Activated CD8-positive, alpha-beta T cell treated with anti-CD3 and anti-CD28 coated beads, Interleukin-2, amount 10 ng/mL, durations not matched to agents 7 days and 5 days (primary cell): ENCODE results near the gene TUBG1. TPM values are rescaled to one million over a fixed set of nuclear protein-coding genes. Genes with fewer than 3 reads are reported as not detected.
"Not testable (repeated sequence)": the region's sequence is repeated elsewhere in the genome, so short reads cannot be mapped to it uniquely, and the experiment has no call there.

ENCODE experiments used
- ATAC-seq: fragments of 150-1000 bp; cut with Tn5 transposase; one replicate; pipeline ENCODE4 v1.10.0; 2021; ENCODE audit warnings: moderate library complexity
- CTCF ChIA-PET: fragments of 350-600 bp; sonication (Branson Sonifier 250); formaldehyde crosslinking; loops from one replicate; lab custom pipeline; 2021; ENCODE audit warnings: antibody characterized with exemption; lab: Charles Lee
- POLR2A ChIA-PET: fragments of 350-600 bp; sonication (Branson Sonifier 250); formaldehyde crosslinking; loops from one replicate; lab custom pipeline; 2021; ENCODE audit warnings: antibody characterized with exemption; lab: Charles Lee
- DNase-seq: peaks from one replicate; pipeline ENCODE4 v3.0.0-alpha.2; 2020
- H3K27ac Mint-ChIP-seq: one replicate; pipeline ENCODE4 v1.8.0; 2021; ENCODE audit warnings: mild to moderate bottlenecking, mixed read lengths
- H3K27me3 Mint-ChIP-seq: one replicate; pipeline ENCODE4 v1.8.0; 2021; ENCODE audit warnings: low read depth, mixed read lengths
- H3K36me3 Mint-ChIP-seq: one replicate; pipeline ENCODE4 v1.8.0; 2021; ENCODE audit warnings: low read depth, mixed read lengths
- H3K4me1 Mint-ChIP-seq: one replicate; pipeline ENCODE4 v1.8.0; 2021; ENCODE audit warnings: low read depth, mixed read lengths
- H3K4me3 Mint-ChIP-seq: one replicate; pipeline ENCODE4 v1.8.0; 2021; ENCODE audit warnings: mild to moderate bottlenecking, mixed read lengths
- H3K9me3 Mint-ChIP-seq: one replicate; pipeline ENCODE4 v1.8.0; 2022; ENCODE audit warnings: mixed read lengths; ENCODE audit not compliant: insufficient read depth
- total RNA-seq, 2 experiments: library from RNA; stranded (reverse); gene quantifications; one replicate each; pipeline ENCODE4 v1.2.3, GENCODE V29; 2021

The TUBG1 gene
- total RNA-seq, 2 experiments from 2014 or later, result 82.3 to 83.4 TPM

DNA sequence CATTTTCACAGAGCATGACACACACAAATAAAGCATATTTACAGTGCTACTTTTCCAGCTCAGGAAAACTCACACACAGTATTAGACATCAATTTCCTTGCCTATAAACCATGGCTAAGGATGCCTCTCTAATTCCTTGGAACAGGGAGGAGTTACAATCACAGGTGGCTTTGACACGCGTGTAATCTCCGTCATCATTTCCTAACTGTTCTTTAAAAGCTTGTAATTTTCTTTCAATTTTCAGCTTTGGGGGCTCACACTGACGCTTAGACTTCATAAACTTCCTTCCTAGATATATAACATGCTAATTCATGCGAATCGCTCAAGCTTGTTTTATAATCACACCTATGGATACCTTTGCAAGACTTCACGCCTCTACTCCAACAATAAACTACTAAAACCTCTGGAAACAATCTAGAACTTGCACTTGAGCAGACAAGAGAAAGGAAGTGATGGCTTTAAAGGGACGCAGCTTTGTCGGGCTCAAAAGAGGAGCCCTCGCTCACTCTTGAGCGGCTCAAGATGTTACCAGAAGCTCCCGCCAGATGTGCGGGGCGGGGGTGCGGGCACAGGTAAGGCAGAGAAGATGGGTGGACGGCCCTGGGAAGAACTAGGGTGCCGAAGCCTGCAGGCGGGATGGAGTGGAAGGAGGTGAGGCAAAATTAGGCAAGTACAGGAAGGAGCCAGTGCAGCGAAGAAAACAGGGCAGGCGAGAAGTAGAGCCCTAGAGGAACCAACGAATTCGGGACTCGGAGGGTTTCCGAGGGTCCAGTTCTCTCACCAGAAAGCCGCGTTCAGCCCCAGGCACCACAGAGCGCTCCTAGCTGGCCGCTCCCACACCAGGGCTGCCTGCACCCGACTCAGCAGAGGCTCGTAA, 940 bp upstream of the TUBG1 start:
- Mint-ChIP-seq H3K9me3 (no peaks in the 10 kb centered on the region), H3K36me3 (peaks cover 31% of the 10 kb centered on the region), H3K4me1 (peaks cover 46% of the 10 kb centered on the region), H3K27ac (peak overlapping the region; percentile 97), H3K4me3 (peak overlapping the region; percentile 100), H3K27me3 (no peaks in the 10 kb centered on the region)
- peak; percentile 76 for ATAC-seq
- ChIA-PET POLR2A (interaction anchor here (0.6 to 2.6 kb wide), 16 partner anchors 10 to 320 kb away, joined by 3 to 17 read pairs (median 4); partner anchors contain the start of genes PSMC3IP and VPS25), CTCF (interaction anchor here (0.9 to 4.4 kb wide), 16 partner anchors 10 to 389 kb away, joined by 3 to 72 read pairs (median 5); partner anchors contain the start of genes BECN1, CCR10, PSMC3IP and RPL27)
- peak; percentile 44 for DNase-seq

DNA sequence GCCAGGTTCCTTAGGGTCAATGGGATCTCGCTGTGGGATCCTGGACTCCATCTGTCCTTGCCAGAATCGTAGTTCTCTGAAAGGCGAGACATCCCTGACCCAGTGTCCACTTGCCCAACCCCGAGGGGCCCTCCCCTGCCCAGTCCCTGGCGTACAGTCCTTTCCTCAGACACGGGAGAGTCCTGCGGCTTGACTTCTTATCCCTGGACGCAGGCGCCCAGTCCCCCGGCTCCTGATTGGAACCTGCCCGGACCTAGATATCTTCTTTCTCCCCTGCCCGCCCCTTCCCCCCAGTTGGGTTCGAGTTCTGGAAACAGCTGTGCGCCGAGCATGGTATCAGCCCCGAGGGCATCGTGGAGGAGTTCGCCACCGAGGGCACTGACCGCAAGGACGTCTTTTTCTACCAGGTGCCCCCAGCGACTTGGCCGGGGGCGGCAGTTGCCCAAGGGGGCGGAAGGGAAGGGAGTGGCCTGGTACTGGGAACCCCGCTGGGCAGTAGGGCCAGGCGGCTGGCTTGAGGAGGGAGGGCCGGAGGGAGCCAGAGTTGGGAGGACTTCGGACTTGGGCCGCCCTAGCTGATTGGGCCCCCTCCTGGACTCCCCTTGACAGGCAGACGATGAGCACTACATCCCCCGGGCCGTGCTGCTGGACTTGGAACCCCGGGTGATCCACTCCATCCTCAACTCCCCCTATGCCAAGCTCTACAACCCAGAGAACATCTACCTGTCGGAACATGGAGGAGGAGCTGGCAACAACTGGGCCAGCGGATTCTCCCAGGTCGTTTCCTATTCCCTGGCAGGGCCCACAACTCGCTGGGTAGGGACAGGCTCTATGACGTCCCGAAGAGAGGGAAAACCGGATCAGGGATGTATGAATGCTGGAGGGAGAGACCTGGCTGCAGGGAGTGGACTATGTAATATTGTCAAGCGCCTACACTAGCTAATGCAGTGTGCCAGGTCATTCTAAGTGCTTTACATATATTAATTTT, 625 bp downstream of the TUBG1 start:
- ATAC-seq, result peak; percentile 1
- Mint-ChIP-seq H3K27ac (peak overlapping the region; percentile 97), H3K36me3 (peaks cover 37% of the 10 kb centered on the region), H3K4me1 (peaks cover 35% of the 10 kb centered on the region), H3K4me3 (peak overlapping the region; percentile 100)
- not testable (repeated sequence) for DNase-seq, H3K9me3 Mint-ChIP-seq, H3K27me3 Mint-ChIP-seq
- POLR2A ChIA-PET, result interaction anchor here (0.7 to 2.6 kb wide), 10 partner anchors 9 to 693 kb away, joined by 3 to 17 read pairs (median 4); partner anchors contain the start of genes PSMC3IP and VPS25
- CTCF ChIA-PET, result interaction anchor here (0.6 to 4.4 kb wide), 12 partner anchors 9 to 214 kb away, joined by 3 to 72 read pairs (median 6); partner anchors contain the start of genes BECN1, CCR10, PLEKHH3 and PSMC3IP

DNA sequence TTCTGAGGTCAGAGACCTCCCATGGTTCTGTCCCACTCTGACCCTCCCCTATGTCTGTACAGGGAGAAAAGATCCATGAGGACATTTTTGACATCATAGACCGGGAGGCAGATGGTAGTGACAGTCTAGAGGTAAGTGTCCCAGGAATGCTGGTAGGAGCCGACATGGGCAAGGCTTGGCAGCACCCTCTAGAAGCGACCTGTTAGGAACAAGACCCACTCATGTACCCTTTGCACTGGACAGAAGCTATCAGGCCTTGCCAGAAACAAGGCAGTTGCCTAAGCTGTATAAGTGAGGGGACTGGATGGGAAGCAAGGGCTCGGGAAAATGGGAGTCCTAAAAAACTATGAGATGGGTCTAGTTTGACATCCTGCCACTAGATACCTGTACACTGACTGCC, 2.5 kb downstream of the TUBG1 start:
- H3K27me3 Mint-ChIP-seq, result no peaks in the 10 kb centered on the region
- ChIA-PET POLR2A (no interaction called here), CTCF (no interaction called here)
- peaks cover 20% of the 10 kb centered on the region for H3K4me1 Mint-ChIP-seq
- no peaks in the 10 kb centered on the region for H3K9me3 Mint-ChIP-seq
- H3K4me3 Mint-ChIP-seq, result no peak overlapping the region
- DNase-seq (no peak), ATAC-seq (no peak)
- peaks cover 40% of the 10 kb centered on the region for H3K36me3 Mint-ChIP-seq
- no peak overlapping the region for H3K27ac Mint-ChIP-seq

DNA sequence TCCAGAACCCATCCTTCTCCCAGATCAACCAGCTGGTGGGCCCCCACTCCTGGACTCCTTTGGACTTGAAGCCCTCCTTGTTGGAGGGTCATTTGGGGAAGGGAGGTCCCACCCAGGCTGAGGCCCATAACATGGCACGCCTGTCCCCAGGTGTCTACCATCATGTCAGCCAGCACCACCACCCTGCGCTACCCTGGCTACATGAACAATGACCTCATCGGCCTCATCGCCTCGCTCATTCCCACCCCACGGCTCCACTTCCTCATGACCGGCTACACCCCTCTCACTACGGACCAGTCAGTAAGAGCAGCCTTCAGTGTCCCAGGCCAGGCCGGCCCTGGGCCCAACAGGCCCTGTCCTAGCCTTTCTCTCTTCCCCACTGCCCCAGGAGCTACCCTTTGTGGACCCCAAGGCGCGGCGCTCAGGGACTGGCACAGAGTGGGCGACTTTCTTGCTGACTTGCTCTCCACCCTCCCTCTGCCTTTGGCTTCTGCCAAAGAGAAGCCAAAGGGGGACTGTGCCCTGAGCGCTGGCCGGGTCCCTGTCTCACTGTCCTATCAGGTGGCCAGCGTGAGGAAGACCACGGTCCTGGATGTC, 4.3 kb downstream of the TUBG1 start:
- Mint-ChIP-seq H3K9me3 (no peaks in the 10 kb centered on the region), H3K27me3 (no peaks in the 10 kb centered on the region), H3K27ac (no peak overlapping the region), H3K36me3 (peaks cover 36% of the 10 kb centered on the region), H3K4me3 (no peak overlapping the region), H3K4me1 (peaks cover 16% of the 10 kb centered on the region)
- ATAC-seq (no peak), DNase-seq (no peak)
- ChIA-PET CTCF (no interaction called here), POLR2A (interaction anchor here (0.7 kb wide), 1 partner anchor 816 kb away, joined by 3 read pairs; no protein-coding TSS in a partner anchor)

DNA sequence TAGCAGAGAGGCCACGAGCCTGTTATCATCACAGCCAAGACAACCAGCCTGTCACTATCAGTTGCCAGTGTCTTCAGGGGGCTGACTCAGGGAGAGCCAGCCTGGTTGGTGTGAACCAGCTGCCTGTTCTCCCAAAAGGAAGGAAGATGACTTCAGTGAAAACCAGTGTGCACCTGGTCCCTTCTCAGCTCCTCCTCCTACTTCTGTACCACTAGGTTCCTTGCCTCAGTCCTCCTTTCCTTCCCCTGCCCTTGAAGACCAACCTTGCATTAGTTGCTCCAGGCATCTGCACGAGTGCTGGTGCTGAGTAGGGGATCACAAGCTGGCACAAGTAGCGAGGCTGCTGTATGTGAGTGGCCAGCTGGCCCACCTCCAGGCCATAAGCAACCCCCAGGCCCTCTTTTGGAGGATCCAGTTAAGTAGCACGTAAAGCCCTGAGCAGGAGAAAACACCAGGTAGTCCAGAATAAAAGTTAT, 8.5 kb downstream of the TUBG1 start:
- H3K36me3 Mint-ChIP-seq, result peaks cover 24% of the 10 kb centered on the region
- H3K27ac Mint-ChIP-seq, result no peak overlapping the region
- DNase-seq, result no peak
- no peak overlapping the region for H3K4me3 Mint-ChIP-seq
- H3K9me3 Mint-ChIP-seq, result no peaks in the 10 kb centered on the region
- POLR2A ChIA-PET, result interaction anchor here (0.6 to 3.2 kb wide), 2 partner anchors 9 to 259 kb away, joined by 3 to 14 read pairs; partner anchors contain the start of genes RETREG3 and TUBG1
- CTCF ChIA-PET, result interaction anchor here (0.8 to 3.3 kb wide), 5 partner anchors 9 to 206 kb away, joined by 3 to 12 read pairs (median 7); partner anchors contain the start of genes BECN1, PSMC3IP, RETREG3 and TUBG1
- peaks cover 2% of the 10 kb centered on the region for H3K27me3 Mint-ChIP-seq
- H3K4me1 Mint-ChIP-seq, result peaks cover 15% of the 10 kb centered on the region
- ATAC-seq, result no peak

DNA sequence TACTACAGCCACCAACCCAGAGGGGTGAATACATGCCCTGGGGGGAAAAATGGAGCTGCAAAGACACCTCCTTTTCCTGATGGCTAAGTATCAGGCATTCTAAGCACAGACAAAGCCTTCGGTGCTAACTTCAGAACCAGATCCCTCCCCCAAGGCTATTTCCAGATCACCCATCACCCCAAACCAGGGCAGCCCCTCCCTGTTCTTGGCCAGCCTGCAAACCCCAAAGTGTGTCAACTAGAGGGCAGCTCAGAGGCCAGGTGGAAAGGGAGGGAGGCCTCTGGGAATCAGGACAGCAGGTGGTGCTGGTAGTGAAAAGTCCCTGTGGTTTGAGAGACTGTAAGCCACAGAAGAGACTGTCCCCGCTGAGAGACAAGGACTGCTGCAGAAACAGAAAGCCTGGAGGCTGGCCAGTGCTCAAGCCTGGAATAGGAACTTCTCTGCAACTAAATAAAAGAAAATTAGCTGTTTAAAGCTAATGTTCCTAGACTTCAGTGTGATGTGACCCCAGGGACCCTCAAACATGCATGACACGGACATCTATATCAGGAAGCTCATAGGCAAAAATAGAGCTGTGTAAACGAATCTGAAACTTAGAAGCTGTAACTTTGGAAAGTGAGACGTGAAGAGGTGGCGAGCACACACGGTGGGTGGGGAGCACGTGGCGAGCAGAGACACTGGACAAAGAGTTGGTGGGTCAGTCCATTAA, 9.1 kb downstream of the TUBG1 start:
- Mint-ChIP-seq H3K4me1 (peaks cover 15% of the 10 kb centered on the region), H3K27ac (peak overlapping the region; percentile 5), H3K9me3 (no peaks in the 10 kb centered on the region), H3K4me3 (no peak overlapping the region), H3K36me3 (peaks cover 21% of the 10 kb centered on the region), H3K27me3 (peaks cover 2% of the 10 kb centered on the region)
- POLR2A ChIA-PET, result interaction anchor here (0.6 to 3.2 kb wide), 2 partner anchors 9 to 258 kb away, joined by 3 to 14 read pairs; partner anchors contain the start of genes RETREG3 and TUBG1
- CTCF ChIA-PET, result interaction anchor here (0.8 to 3.3 kb wide), 5 partner anchors 10 to 205 kb away, joined by 3 to 12 read pairs (median 7); partner anchors contain the start of genes BECN1, PSMC3IP, RETREG3 and TUBG1
- peak; percentile 26 for DNase-seq
- ATAC-seq, result peak; percentile 56

DNA sequence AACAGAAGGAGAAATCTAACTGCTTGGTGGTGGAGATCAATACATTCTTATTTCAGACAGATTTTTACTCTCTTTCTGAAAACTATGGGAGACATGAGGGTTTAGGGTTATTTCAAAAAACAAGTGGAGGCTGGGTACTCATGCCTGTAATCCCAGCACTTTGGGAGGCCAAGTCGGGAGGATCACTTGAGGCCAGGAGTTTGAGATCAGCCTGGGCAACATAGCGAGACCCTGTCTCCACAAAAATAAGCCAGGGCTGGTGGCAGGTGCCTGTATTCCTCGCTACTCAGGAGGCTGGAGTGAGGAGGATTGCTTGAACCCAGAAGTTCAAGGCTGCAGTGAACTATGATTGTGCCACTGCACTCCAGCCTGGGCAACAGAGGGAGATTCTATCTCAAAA, 12.5 kb downstream of the TUBG1 start:
- H3K27me3 Mint-ChIP-seq, H3K36me3 Mint-ChIP-seq, ATAC-seq, POLR2A ChIA-PET, H3K27ac Mint-ChIP-seq, DNase-seq, CTCF ChIA-PET, H3K4me3 Mint-ChIP-seq, H3K9me3 Mint-ChIP-seq: not testable (repeated sequence)
- H3K4me1 Mint-ChIP-seq, result peaks cover 15% of the 10 kb centered on the region

DNA sequence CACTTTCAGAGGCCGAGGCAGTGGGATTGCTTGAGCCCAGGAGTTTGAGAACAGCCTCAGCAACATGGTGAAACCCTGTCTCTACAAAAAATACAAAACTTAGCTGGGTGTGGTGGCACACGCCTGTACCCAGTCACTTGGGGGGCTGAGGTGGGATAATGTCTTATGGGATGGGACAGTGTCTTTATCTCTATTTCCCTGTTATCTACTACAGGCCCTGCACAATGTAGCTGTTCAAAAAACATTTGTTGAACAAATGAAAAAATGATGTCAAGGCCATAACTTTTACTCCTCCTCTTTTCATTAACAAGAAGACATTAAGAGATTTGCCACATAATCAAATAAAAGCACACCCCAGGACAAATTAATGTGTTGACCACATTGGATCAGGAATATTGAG, 13.8 kb downstream of the TUBG1 start:
- DNase-seq (no peak), ATAC-seq (no peak)
- Mint-ChIP-seq H3K4me3 (no peak overlapping the region), H3K4me1 (peaks cover 8% of the 10 kb centered on the region), H3K27ac (no peak overlapping the region), H3K27me3 (peaks cover 2% of the 10 kb centered on the region), H3K36me3 (no peaks in the 10 kb centered on the region), H3K9me3 (no peaks in the 10 kb centered on the region)
- ChIA-PET POLR2A (interaction anchor here (0.6 kb wide), 1 partner anchor 473 kb away, joined by 3 read pairs; no protein-coding TSS in a partner anchor), CTCF (interaction anchor here (0.7 to 2.3 kb wide), 2 partner anchors 14 to 60 kb away, joined by 3 to 7 read pairs; partner anchors contain the start of genes RETREG3 and TUBG1)

DNA sequence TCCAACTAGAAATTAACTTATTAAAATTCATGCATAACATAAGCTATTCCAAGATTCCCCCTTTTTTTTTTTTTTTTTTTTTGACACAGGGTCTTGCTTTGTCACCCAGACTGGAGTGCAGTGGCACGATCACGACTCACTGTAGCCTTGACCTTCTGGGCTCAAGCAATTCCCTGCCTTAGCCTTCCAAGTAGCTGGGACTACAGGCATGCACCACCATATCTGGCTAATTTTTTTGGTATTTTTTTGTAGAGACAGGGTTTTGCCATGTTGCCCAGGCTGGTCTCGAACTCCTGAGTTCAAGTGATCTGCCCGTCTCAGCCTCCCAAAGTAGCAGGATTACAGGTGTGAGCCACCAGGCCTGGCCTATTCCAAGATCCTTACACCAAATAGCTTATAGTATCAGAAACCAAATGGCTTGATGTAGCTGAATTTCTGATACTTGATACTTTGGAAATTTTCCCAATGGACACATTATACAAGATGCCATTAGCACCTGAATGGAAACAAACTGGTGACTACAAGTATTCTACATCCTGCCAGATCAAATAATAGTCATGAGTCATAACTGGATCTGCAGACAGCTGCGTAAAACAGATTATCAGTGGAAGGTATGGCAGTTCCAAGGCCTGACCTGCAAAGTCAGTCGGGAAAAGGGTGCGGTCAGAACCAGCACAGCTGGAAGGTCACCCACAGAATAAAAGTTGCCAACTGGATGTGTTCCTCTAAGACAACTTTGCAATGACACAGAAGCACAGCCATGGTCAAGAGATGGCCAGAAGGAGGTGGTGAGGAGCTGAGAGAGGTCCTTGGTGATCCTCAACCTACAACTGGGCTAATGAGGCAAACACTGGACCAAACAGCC, 14.5 kb downstream of the TUBG1 start:
- no peaks in the 10 kb centered on the region for H3K9me3 Mint-ChIP-seq
- H3K36me3 Mint-ChIP-seq, result no peaks in the 10 kb centered on the region
- H3K27ac Mint-ChIP-seq, result no peak overlapping the region
- DNase-seq, result no peak
- H3K27me3 Mint-ChIP-seq, result peaks cover 2% of the 10 kb centered on the region
- no peak overlapping the region for H3K4me3 Mint-ChIP-seq
- POLR2A ChIA-PET, result no interaction called here
- CTCF ChIA-PET, result interaction anchor here (2.3 kb wide), 1 partner anchor 15 kb away, joined by 7 read pairs; the partner anchor contains the start of genes RETREG3 and TUBG1
- H3K4me1 Mint-ChIP-seq, result peaks cover 2% of the 10 kb centered on the region
- no peak for ATAC-seq
